Vagina (tissue), 2 donors: ENCODE measurements around the gene DLG4. TPM values are rescaled to one million over a fixed set of nuclear protein-coding genes. Genes with fewer than 3 reads are reported as not detected.

ENCODE experiments used
- DNase-seq, 2 donors: peaks; one replicate each; pipeline ENCODE4 v3.0.0-alpha.2; 2017; ENCODE audit errors: extremely low spot score in 2 of 2
- H3K27ac ChIP-seq: fragments of 200-600 bp; sonication (generic); one replicate; pipeline ENCODE4 v1.5.1; 2019
- H3K27me3 ChIP-seq: fragments of 200-600 bp; sonication (generic); one replicate; pipeline ENCODE4 v1.5.1; 2019
- H3K36me3 ChIP-seq, 2 donors: fragments of 200-600 bp; sonication (generic); one replicate each; pipeline ENCODE4 v1.5.1; 2017 to 2019
- H3K4me1 ChIP-seq: fragments of 200-600 bp; sonication (generic); one replicate; pipeline ENCODE4 v1.5.1; 2019
- H3K4me3 ChIP-seq, 2 donors: fragments of 200-600 bp; sonication (generic); 1 replicate in 1 of 2; 2 replicates in 1 of 2; pipeline ENCODE4 v1.5.1; 2016 to 2019
- H3K9me3 ChIP-seq: fragments of 200-600 bp; sonication (generic); one replicate; pipeline ENCODE4 v1.5.1; 2019
- CTCF ChIP-seq, 3 experiments: fragments of 450-650 bp in 2 of 3; fragments of 200-600 bp in 1 of 3; sonication (generic) in 1 of 3; IDR thresholded peaks; one replicate each; pipeline ENCODE4 v1.5.1; 2017 to 2019; ENCODE audit warnings: antibody characterized with exemption in 3 of 3, mild to moderate bottlenecking in 2 of 3, moderate library complexity in 2 of 3
- POLR2A ChIP-seq, 2 donors: fragments of 450-650 bp; IDR thresholded peaks; one replicate each; pipeline ENCODE4 v1.6.1; 2017; ENCODE audit warnings: antibody characterized with exemption in 2 of 2, mild to moderate bottlenecking in 2 of 2, moderate library complexity in 2 of 2
- POLR2AphosphoS5 ChIP-seq, 2 donors: sonication (generic); formaldehyde crosslinking; IDR thresholded peaks; one replicate each; pipeline ENCODE4 v1.9.0; 2017; ENCODE audit warnings: antibody characterized with exemption in 2 of 2, mild to moderate bottlenecking in 2 of 2, low read depth in 1 of 2; ENCODE audit not compliant: insufficient read depth in 1 of 2
- intact Hi-C: fragments of 100-400 bp; cut with DNase I; formaldehyde crosslinking; loops from one replicate; pipeline ENCODE4 v1.15.1; 2023
- total RNA-seq: library from RNA; depleted of rRNA; stranded (reverse); fragments of >200 nt; gene quantifications from one replicate; pipeline ENCODE4 v1.2.3, GENCODE V29; 2016

Gene DLG4
- total RNA-seq, 1 donor from 2014 or later = 23.3 TPM

GRCh38 chr17:7178973-7179316, 40.7 kb downstream of the DLG4 start:
- Histone ChIP-seq H3K4me1 (peaks cover 15% of the 10 kb centered on the region), H3K27me3 (no peaks in the 10 kb centered on the region), H3K36me3 (no peaks in the 10 kb centered on the region), H3K27ac (no peak overlapping the region), H3K4me3 (no peak overlapping the region), H3K9me3 (no peaks in the 10 kb centered on the region)
- TF ChIP-seq POLR2AphosphoS5 (IDR thresholded peaks at IDR 0.05; ENCODE audit: insufficient read depth in 1 of 2, low read depth in 1 of 2) (no peak), POLR2A (IDR thresholded peaks at IDR 0.05) (no peak), CTCF (IDR thresholded peaks at IDR 0.05) (no peak)
- intact Hi-C loops = no loop called here
- DNase-seq = no peak

GRCh38 chr17:7177954-7178477, 41.6 kb downstream of the DLG4 start:
- intact Hi-C loops = no loop called here

DNA sequence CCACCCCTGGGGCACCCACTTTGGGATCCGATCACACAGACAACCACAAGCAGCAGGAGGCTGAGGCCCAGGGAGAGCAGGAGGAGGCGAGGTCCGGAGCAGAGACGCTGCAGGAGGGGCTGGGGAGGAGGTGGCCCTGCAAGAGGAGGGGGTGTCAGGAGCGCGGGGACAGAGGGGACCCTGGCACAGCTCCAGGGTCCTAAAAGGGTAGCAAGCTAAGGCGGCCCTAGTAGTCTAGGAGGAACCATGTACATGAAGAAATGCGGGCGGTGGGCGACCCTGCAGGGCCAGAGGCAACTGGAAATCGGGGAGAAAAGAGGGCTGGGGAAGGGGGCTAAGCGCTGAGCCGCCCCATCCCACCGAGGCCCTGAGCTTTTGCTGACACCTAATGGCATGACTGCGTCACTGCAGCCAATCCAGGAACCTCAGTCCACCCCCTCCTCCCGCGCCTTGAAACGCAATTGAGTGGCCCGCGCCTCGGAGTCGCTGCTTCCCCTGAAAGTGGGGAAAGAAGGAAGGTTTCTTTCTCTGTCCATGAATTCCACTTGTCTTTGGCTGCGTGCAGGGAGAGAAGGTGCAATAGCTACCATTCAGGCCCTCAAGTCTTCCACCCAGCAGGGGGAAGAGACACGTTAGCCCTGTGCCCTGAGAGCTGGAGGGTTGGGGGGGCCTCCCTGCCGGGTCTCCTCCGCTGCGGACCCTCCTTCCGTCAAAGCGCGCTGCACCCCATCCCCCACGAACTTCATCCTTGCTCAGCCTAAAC, 42.3 kb downstream of the DLG4 start:
- H3K4me3 ChIP-seq = peak overlapping the region; percentile 19 to 35
- peaks cover 15% of the 10 kb centered on the region for H3K4me1 ChIP-seq
- DNase-seq = no peak
- H3K27me3 ChIP-seq = no peaks in the 10 kb centered on the region
- intact Hi-C loops = no loop called here
- TF ChIP-seq POLR2AphosphoS5 (IDR thresholded peaks at IDR 0.05; ENCODE audit: insufficient read depth in 1 of 2, low read depth in 1 of 2) (no peak), CTCF (IDR thresholded peaks at IDR 0.05) (peak; percentile 58 to 69 (median 58))
- no peaks in the 10 kb centered on the region for H3K36me3 ChIP-seq
- no peak overlapping the region for H3K27ac ChIP-seq
- H3K9me3 ChIP-seq = no peaks in the 10 kb centered on the region

More at GRCh38 chr17:7177954-7178477, 41.6 kb downstream of the DLG4 start:
- Histone ChIP-seq H3K36me3 (no peaks in the 10 kb centered on the region), H3K27me3 (no peaks in the 10 kb centered on the region), H3K27ac (no peak overlapping the region), H3K4me1 (peaks cover 15% of the 10 kb centered on the region), H3K9me3 (no peaks in the 10 kb centered on the region), H3K4me3 (peak overlapping the region; percentile 19 to 35)
- no peak for DNase-seq
- no peak for TF ChIP-seq POLR2A (IDR thresholded peaks at IDR 0.05)
- no peak for TF ChIP-seq POLR2AphosphoS5 (IDR thresholded peaks at IDR 0.05; ENCODE audit: insufficient read depth in 1 of 2, low read depth in 1 of 2)
- no peak for TF ChIP-seq CTCF (IDR thresholded peaks at IDR 0.05)

GRCh38 chr17:7176841-7177190, 42.8 kb downstream of the DLG4 start:
- TF ChIP-seq POLR2AphosphoS5 (IDR thresholded peaks at IDR 0.05; ENCODE audit: insufficient read depth in 1 of 2, low read depth in 1 of 2) (no peak), CTCF (IDR thresholded peaks at IDR 0.05) (no peak), POLR2A (IDR thresholded peaks at IDR 0.05) (no peak)
- Histone ChIP-seq H3K9me3 (no peaks in the 10 kb centered on the region), H3K4me3 (peak overlapping the region; percentile 19 to 35), H3K36me3 (no peaks in the 10 kb centered on the region), H3K4me1 (peaks cover 15% of the 10 kb centered on the region), H3K27me3 (no peaks in the 10 kb centered on the region), H3K27ac (no peak overlapping the region)
- DNase-seq = no peak
- intact Hi-C loops = no loop called here

DNA sequence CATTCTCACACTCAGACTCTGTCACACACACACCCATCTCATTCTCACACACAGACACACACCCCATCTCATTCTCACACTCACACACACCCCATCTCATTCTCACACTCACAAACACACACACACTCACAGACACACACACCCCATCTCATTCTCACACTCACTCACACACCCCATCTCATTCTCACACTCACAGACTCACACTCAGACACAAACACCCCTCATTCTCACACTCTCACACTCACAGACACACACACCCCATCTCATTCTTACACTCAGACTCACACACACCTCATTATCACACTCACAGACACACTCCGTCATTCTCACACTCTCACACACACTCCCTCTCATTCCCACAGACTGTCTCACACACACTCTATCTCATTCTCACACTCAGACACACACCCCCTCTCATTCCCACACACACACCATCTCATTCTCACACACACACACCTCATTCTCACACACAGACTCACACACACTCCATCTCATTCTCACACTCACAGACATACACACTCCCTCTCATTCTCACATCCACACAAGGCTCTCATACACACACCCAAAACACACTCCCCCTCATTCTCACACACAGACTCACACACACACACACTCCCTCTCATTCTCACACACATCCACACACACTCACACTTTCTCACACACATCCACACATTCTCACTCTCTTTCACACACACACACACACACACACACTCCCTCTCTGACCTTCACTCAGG, 43.4 kb downstream of the DLG4 start:
- intact Hi-C loops = no loop called here
- DNase-seq = no peak
- H3K27me3 ChIP-seq = no peaks in the 10 kb centered on the region

More for the DNA sequence above, 43.4 kb downstream of the DLG4 start:
- Histone ChIP-seq H3K27ac (no peak overlapping the region), H3K4me1 (peaks cover 15% of the 10 kb centered on the region), H3K4me3 (no peak overlapping the region), H3K36me3 (no peaks in the 10 kb centered on the region), H3K9me3 (no peaks in the 10 kb centered on the region)
- TF ChIP-seq CTCF (IDR thresholded peaks at IDR 0.05) (no peak), POLR2A (IDR thresholded peaks at IDR 0.05) (no peak), POLR2AphosphoS5 (IDR thresholded peaks at IDR 0.05; ENCODE audit: insufficient read depth in 1 of 2, low read depth in 1 of 2) (no peak)
